HG03280 (cell line): ENCODE data around the gene PPFIA2.

Experiments used
- ATAC-seq: cut with Tn5 transposase; IDR thresholded peaks from one replicate; pipeline ENCODE4 v1.9.1; 2021; ENCODE audit warnings: mild to moderate bottlenecking, moderate library complexity; ENCODE audit not compliant: unreplicated experiment

Gene PPFIA2

GRCh38 chr12:81360916-81361315 lies 398.2 kb downstream of the PPFIA2 start:
- no peak for ATAC-seq

GRCh38 chr12:81359736-81360135 lies 399.4 kb downstream of the PPFIA2 start:
- ATAC-seq, result no peak

- no peak for ATAC-seq
Measured at GRCh38 chr12:81354327-81354932, 404.7 kb downstream of the PPFIA2 start.

GRCh38 chr12:81350309-81350708 lies 408.8 kb downstream of the PPFIA2 start:
- no peak for ATAC-seq

- no peak for ATAC-seq
Measured at GRCh38 chr12:81347404-81347803, 411.7 kb downstream of the PPFIA2 start.

DNA sequence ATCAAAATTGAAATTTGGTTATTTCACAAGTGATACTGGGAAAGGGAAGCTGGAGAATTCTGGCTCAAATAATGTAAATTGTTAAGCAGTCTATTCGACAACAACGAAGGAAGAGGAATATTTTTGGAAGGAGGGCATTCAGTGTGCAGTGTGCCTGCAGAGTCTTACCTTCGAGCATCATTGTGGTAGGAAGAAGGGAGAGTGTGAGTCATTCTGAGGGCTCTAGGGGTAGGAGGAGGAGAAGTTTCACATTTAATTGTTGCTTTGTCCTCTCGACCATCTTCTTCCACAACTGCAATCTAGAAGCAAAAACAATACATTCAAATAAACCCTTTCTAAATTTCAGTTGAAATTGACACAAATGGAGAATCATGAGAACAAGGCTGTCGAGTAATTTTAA lies 418.2 kb downstream of the PPFIA2 start:
- ATAC-seq, result no peak

DNA sequence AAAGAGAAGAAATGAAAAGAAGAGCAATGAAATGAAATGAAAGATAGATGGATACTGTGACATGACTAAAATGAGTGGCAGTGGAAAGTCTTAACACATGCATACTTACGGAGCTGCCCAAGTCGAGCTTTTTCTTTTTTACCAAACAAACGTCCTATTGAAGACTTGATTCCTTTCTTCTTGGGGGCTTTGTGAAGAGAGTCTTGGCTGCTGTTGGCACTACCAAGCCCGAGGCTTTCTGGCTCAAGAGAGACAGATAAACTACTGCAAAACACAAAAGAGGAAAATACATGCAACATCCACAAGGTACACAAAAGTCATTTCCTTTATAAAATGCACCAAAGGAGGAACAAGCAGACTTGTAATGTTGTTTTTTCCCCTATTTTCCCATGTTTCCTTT lies 420.1 kb downstream of the PPFIA2 start:
- ATAC-seq, result no peak

DNA sequence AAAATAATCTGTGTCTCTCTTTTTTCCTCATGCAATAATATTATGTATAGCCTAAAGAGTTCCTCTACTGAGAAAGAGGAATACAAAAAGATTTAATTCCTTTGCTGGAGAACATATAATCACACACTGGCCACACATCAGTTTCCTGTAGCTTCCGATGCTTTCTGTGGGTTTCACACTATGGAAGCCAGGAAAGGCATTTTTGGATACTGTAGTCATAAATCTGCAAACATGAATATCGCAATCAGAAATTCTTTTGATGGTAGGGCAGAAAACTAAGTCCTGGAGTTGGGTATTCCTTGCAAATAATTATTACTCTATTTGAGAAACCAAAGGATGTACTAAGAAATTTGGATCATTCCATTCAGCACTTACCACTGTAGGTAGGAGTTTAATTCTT lies 421.3 kb downstream of the PPFIA2 start:
- ATAC-seq, result no peak

DNA sequence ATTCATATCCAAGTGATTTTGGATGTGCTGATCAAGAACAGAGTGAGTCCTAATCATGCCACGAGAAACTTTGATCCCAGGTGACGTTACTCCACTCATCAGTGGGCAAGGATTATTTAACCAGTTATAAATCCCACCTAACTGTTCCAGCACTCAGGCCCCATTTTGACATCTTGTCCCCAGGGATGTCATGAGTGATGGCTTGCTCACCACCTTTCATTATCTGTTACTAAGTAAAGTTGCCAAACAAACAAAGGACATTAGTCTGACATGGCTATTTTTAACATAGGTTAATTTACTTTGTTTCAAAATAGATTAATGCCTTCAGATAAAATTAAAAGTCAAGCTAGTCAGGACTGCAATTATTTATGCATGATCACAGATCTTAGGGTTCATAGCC lies 425.3 kb downstream of the PPFIA2 start:
- ATAC-seq, result no peak

GRCh38 chr12:81332054-81332453 lies 427.1 kb downstream of the PPFIA2 start:
- no peak for ATAC-seq

GRCh38 chr12:81330480-81330879 lies 428.7 kb downstream of the PPFIA2 start:
- ATAC-seq, result no peak

- ATAC-seq, result peak; percentile 75
Measured at GRCh38 chr12:81329085-81329484, 430.1 kb downstream of the PPFIA2 start.

- no peak for ATAC-seq
Measured at GRCh38 chr12:81327425-81327824, 431.7 kb downstream of the PPFIA2 start.

DNA sequence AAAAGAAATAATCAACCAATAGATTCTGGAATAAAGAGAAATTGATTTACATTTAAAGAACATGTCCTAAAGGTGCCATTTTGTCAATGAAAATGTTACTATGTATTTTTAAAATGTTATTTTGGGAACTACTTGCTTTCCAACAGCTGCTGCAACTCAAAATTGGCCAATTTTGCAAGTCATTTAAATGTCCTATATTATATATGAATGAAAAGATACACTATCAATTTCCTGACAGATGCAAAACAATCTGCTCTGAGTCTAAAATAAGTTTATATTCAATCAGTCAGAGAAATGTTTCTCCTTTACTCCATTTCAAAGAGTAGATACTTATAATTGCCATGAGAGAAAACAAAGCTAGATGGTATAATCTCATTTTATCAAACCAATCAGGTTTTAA lies 434.1 kb downstream of the PPFIA2 start:
- no peak for ATAC-seq

GRCh38 chr12:81314903-81315531 lies 444.1 kb downstream of the PPFIA2 start:
- no peak for ATAC-seq

DNA sequence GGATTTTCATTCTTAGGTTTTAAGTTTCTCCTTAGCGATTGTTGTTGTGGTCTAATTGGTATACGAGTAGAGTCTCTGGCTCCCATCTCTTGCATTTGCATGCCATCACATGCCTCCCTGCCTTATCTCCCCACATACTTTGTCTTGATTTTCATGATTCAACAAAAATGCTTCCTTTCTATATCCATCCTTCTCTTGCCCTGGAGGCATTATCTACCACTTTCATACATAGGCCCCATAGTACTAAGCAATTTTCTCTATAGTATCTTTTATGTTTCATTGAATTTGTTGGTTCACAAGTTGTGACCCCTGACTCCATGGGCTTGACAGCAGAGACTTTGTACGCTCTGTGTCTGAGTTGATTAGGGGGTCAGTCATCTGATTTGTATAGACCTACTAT lies 455.2 kb downstream of the PPFIA2 start:
- ATAC-seq, result no peak

DNA sequence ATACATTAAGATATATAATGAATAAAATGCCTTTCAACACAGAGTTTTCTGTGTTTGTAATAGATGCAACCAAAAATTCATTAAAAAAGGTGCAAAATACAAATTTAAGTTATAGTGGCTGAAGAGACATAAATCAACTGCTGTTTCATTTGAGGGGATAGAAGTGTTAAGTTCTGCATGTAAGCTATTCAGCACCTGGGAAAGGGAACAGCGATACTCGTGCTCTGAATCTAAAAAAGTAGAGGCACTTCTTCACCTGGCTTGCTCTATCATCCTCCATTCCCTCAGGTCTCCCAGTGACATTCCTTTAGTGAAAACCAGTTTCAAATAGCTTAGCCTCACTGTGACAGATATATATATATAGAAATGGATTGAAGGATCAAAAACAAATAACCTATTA lies 458.7 kb downstream of the PPFIA2 start:
- ATAC-seq, result no peak

GRCh38 chr12:81297601-81298000 lies 461.5 kb downstream of the PPFIA2 start:
- ATAC-seq, result no peak

- ATAC-seq, result no peak
Measured at GRCh38 chr12:81296556-81297305, 462.4 kb downstream of the PPFIA2 start.

DNA sequence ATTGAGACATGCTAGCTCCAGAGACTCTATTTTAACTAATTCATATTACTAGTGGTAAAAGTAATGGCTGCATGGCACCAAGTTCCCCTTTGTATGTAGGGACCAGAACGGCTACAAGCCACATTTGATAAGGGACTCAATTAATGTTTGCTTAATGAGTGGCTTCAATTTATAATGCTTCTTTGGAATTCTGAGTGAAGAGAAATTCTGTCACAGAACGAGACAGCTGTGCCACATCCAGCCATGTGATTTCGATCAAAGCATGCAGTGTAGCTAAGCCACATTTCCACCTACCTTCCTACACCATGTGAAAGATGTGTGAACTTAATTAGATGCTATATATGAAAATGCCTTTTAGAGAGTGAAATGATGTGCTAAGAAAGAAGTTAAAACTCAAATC lies 463.9 kb downstream of the PPFIA2 start:
- ATAC-seq, result no peak

DNA sequence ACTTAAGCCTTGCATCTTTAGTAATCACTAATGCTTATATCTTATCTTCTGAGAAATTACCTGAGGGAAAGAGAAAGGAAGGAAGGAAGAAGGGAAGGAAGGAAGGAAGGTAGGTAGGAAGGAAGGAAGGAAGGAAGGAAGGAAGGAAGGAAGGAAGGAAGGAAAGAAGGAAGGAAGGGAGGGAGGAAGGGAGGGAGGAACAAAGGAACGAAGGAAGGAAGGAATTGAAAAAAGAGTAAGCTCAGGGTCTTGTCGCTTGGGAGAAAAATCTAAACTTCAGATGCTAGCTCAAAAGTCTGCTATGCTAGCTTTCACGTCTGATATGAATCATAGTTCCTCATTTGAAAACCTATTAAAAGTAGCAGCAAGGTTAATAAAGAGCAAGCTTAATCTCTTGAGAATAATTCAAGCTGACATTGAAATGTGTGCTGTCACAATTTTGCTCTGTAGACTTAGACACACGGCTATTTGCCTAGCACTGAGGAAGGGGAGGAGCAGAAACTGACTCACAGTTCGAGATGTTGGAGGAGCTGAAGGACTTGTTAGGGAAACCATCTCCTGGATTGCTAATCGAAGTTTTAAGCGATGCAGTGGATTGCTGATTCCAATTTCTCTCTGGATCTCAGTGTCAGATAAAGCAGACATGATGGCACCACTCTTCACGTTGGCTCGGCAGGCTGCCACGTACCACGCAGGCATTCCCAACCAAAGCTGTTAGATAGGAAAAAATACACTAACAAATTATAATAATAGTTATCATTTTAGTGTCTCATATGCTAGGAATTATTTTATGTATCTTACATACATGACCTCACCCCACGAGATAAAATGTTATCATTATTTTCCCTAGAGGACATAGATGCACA lies 464.6 kb downstream of the PPFIA2 start:
- no peak for ATAC-seq
